ENCODE data around the gene CREM. TPM values are rescaled to one million over a fixed set of nuclear protein-coding genes. Genes with fewer than 3 reads are reported as not detected.
A peak's percentile ranks its signal among the peaks of the same experiment; 100 is the strongest.
"Not testable (repeated sequence)": the region's sequence is repeated elsewhere in the genome, so short reads cannot be mapped to it uniquely, and the experiment has no call there.

The CREM gene
- total RNA-seq, 2 donors from 2014 or later, result 50.8 to 79.2 TPM

GRCh38 chr10:35206274-35206673 is 79.6 kb downstream of the CREM start:
- Mint-ChIP-seq H3K27me3 (no peaks in the 10 kb centered on the region), H3K27ac (peak overlapping the region; percentile 39), H3K4me3 (no peak overlapping the region), H3K4me1 (peaks cover 17% of the 10 kb centered on the region), H3K36me3 (ENCODE audit: low read depth) (peaks cover 2% of the 10 kb centered on the region)
- ATAC-seq, result no peak
- no peaks in the 10 kb centered on the region for H3K9me3 ChIP-seq (ENCODE audit: control insufficient read depth, low read length, poor library complexity, severe bottlenecking)
- DNase-seq, result no peak

- Mint-ChIP-seq H3K4me1 (peaks cover 18% of the 10 kb centered on the region), H3K4me3 (peak overlapping the region; percentile 83), H3K36me3 (ENCODE audit: low read depth) (peaks cover 2% of the 10 kb centered on the region), H3K27me3 (no peaks in the 10 kb centered on the region), H3K27ac (peak overlapping the region; percentile 94)
- no peak for DNase-seq
- no peaks in the 10 kb centered on the region for H3K9me3 ChIP-seq (ENCODE audit: control insufficient read depth, low read length, poor library complexity, severe bottlenecking)
- ATAC-seq, result peak; percentile 65
These were observed 81.9 kb downstream of the CREM start for GRCh38 chr10:35208536-35208935.

- DNase-seq (no peak), ATAC-seq (peak; percentile 51)
- Mint-ChIP-seq H3K27me3 (no peaks in the 10 kb centered on the region), H3K4me3 (peak overlapping the region; percentile 83), H3K36me3 (ENCODE audit: low read depth) (peaks cover 4% of the 10 kb centered on the region), H3K27ac (peak overlapping the region; percentile 94), H3K4me1 (peaks cover 21% of the 10 kb centered on the region)
- H3K9me3 ChIP-seq (ENCODE audit: control insufficient read depth, low read length, poor library complexity, severe bottlenecking), result no peaks in the 10 kb centered on the region
These were observed 82.4 kb downstream of the CREM start for GRCh38 chr10:35208949-35209613.

- Mint-ChIP-seq H3K27ac (peak overlapping the region; percentile 53), H3K4me3 (peak overlapping the region; percentile 37), H3K36me3 (ENCODE audit: low read depth) (peaks cover 4% of the 10 kb centered on the region), H3K4me1 (peaks cover 23% of the 10 kb centered on the region), H3K27me3 (no peaks in the 10 kb centered on the region)
- no peaks in the 10 kb centered on the region for H3K9me3 ChIP-seq (ENCODE audit: control insufficient read depth, low read length, poor library complexity, severe bottlenecking)
- ATAC-seq, result no peak
- no peak for DNase-seq
These were observed 84.3 kb downstream of the CREM start for GRCh38 chr10:35210961-35211360.

- no peak overlapping the region for H3K4me3 Mint-ChIP-seq
- no peak for DNase-seq
- H3K9me3 ChIP-seq (ENCODE audit: control insufficient read depth, low read length, poor library complexity, severe bottlenecking), result no peaks in the 10 kb centered on the region
- H3K4me1 Mint-ChIP-seq, result peaks cover 23% of the 10 kb centered on the region
- H3K27ac Mint-ChIP-seq, result peak overlapping the region; percentile 53
- no peaks in the 10 kb centered on the region for H3K27me3 Mint-ChIP-seq
- H3K36me3 Mint-ChIP-seq (ENCODE audit: low read depth), result peaks cover 4% of the 10 kb centered on the region
- no peak for ATAC-seq
These were observed 84.7 kb downstream of the CREM start for GRCh38 chr10:35211390-35211789.

- Mint-ChIP-seq H3K4me3 (peak overlapping the region; percentile 70), H3K4me1 (peaks cover 23% of the 10 kb centered on the region), H3K27ac (peak overlapping the region; percentile 85), H3K27me3 (no peaks in the 10 kb centered on the region), H3K36me3 (ENCODE audit: low read depth) (peaks cover 4% of the 10 kb centered on the region)
- ATAC-seq (no peak), DNase-seq (no peak)
- H3K9me3 ChIP-seq (ENCODE audit: control insufficient read depth, low read length, poor library complexity, severe bottlenecking), result no peaks in the 10 kb centered on the region
These were observed 86.2 kb downstream of the CREM start for GRCh38 chr10:35212856-35213255.

GRCh38 chr10:35213699-35214098 is 87.1 kb downstream of the CREM start:
- H3K27me3 Mint-ChIP-seq, result peaks cover 4% of the 10 kb centered on the region
- H3K27ac Mint-ChIP-seq, result peak overlapping the region; percentile 85
- H3K36me3 Mint-ChIP-seq (ENCODE audit: low read depth), result peaks cover 4% of the 10 kb centered on the region
- ATAC-seq (no peak), DNase-seq (no peak)
- peaks cover 25% of the 10 kb centered on the region for H3K4me1 Mint-ChIP-seq
- H3K9me3 ChIP-seq (ENCODE audit: control insufficient read depth, low read length, poor library complexity, severe bottlenecking), result no peaks in the 10 kb centered on the region
- peak overlapping the region; percentile 70 for H3K4me3 Mint-ChIP-seq

GRCh38 chr10:35214607-35215020 is 88.0 kb downstream of the CREM start:
- H3K9me3 ChIP-seq (ENCODE audit: control insufficient read depth, low read length, poor library complexity, severe bottlenecking), result no peaks in the 10 kb centered on the region
- no peak overlapping the region for H3K4me3 Mint-ChIP-seq
- peaks cover 24% of the 10 kb centered on the region for H3K4me1 Mint-ChIP-seq
- H3K27ac Mint-ChIP-seq, result peak overlapping the region; percentile 85
- DNase-seq (no peak), ATAC-seq (no peak)
- H3K36me3 Mint-ChIP-seq (ENCODE audit: low read depth), result peaks cover 4% of the 10 kb centered on the region
- H3K27me3 Mint-ChIP-seq, result peaks cover 10% of the 10 kb centered on the region

- no peaks in the 10 kb centered on the region for H3K9me3 ChIP-seq (ENCODE audit: control insufficient read depth, low read length, poor library complexity, severe bottlenecking)
- peaks cover 10% of the 10 kb centered on the region for H3K27me3 Mint-ChIP-seq
- H3K36me3 Mint-ChIP-seq (ENCODE audit: low read depth), result peaks cover 4% of the 10 kb centered on the region
- H3K27ac Mint-ChIP-seq, result peak overlapping the region; percentile 85
- DNase-seq, result no peak
- ATAC-seq, result no peak
- peaks cover 24% of the 10 kb centered on the region for H3K4me1 Mint-ChIP-seq
- no peak overlapping the region for H3K4me3 Mint-ChIP-seq
These were observed 88.5 kb downstream of the CREM start for GRCh38 chr10:35215107-35215506.

- no peak for DNase-seq
- no peaks in the 10 kb centered on the region for H3K9me3 ChIP-seq (ENCODE audit: control insufficient read depth, low read length, poor library complexity, severe bottlenecking)
- H3K27me3 Mint-ChIP-seq, result peaks cover 10% of the 10 kb centered on the region
- H3K27ac Mint-ChIP-seq, result peak overlapping the region; percentile 34
- no peak for ATAC-seq
- peaks cover 18% of the 10 kb centered on the region for H3K4me1 Mint-ChIP-seq
- peaks cover 2% of the 10 kb centered on the region for H3K36me3 Mint-ChIP-seq (ENCODE audit: low read depth)
- H3K4me3 Mint-ChIP-seq, result no peak overlapping the region
These were observed 89.8 kb downstream of the CREM start for GRCh38 chr10:35216303-35216905.

- not testable (repeated sequence) for ATAC-seq; DNase-seq; H3K36me3 Mint-ChIP-seq (ENCODE audit: low read depth); H3K9me3 ChIP-seq (ENCODE audit: control insufficient read depth, low read length, poor library complexity, severe bottlenecking); H3K4me3 Mint-ChIP-seq
- Mint-ChIP-seq H3K4me1 (peaks cover 18% of the 10 kb centered on the region), H3K27ac (peak overlapping the region; percentile 34), H3K27me3 (peaks cover 10% of the 10 kb centered on the region)
These were observed 90.3 kb downstream of the CREM start for GRCh38 chr10:35216956-35217355.

- ATAC-seq, result no peak
- Mint-ChIP-seq H3K27me3 (peaks cover 10% of the 10 kb centered on the region), H3K27ac (peak overlapping the region; percentile 34), H3K36me3 (ENCODE audit: low read depth) (peaks cover 2% of the 10 kb centered on the region), H3K4me1 (peaks cover 18% of the 10 kb centered on the region), H3K4me3 (no peak overlapping the region)
- H3K9me3 ChIP-seq (ENCODE audit: control insufficient read depth, low read length, poor library complexity, severe bottlenecking), result no peaks in the 10 kb centered on the region
- DNase-seq, result no peak
These were observed 90.8 kb downstream of the CREM start for GRCh38 chr10:35217455-35217854.

- peaks cover 17% of the 10 kb centered on the region for H3K4me1 Mint-ChIP-seq
- DNase-seq (peak; percentile 56 to 77 (median 56)), ATAC-seq (peak; percentile 84)
- H3K4me3 Mint-ChIP-seq, result peak overlapping the region; percentile 65
- H3K27me3 Mint-ChIP-seq, result peaks cover 10% of the 10 kb centered on the region
- H3K27ac Mint-ChIP-seq, result peak overlapping the region; percentile 87
- H3K9me3 ChIP-seq (ENCODE audit: control insufficient read depth, low read length, poor library complexity, severe bottlenecking), result no peaks in the 10 kb centered on the region
- peaks cover 2% of the 10 kb centered on the region for H3K36me3 Mint-ChIP-seq (ENCODE audit: low read depth)
These were observed 91.8 kb downstream of the CREM start for GRCh38 chr10:35218339-35218955.

Measured in T-helper 17 cell (primary cell).